COLO829 (cell line): Measurements from ENCODE around the gene BRSK2.
"Not testable (repeated sequence)": the region's sequence is repeated elsewhere in the genome, so short reads cannot be mapped to it uniquely, and the experiment has no call there.

ENCODE experiments used
- DNase-seq: peaks from one replicate; pipeline ENCODE4 v3.0.0; 2012; ENCODE audit warnings: low spot score

Gene BRSK2

DNA sequence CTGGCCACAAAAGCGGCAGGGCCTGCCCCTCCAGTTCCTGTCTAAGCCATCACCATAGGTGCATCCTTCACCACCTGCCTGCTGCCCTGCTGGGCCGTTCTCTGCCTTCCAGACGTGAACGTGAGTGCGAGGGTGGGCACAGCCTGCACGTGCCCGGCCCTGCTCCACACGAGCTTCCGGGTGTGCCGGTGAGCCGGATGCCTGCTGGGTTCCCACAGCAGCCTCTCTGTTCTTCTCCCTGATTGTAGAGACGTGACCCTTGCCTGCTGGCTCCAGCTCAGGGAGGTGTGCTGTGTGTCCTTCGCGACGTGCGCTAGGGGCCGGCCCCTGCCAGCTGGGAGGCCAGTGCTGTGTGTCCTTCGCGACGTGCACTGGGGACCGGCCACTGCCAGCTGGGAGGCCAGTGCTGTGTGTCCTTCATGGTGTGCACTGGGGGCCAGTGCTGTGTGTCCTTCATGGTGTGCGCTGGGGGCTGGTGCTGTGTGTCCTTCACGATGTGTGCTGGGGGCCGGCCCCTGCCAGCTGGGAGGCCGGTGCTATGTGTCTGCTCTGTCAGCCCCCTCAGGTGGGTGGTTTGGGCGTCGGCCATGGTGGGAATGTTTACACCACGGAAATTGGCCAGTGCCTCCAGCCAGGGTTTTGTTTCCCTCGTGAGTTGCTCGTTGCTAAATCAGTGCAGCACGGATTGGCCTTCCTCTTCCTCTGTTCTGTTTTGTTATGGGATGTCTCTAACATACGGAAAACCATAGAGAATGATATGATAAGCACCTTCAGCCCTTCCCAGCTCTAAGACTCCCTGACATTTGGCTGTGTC lies 35.4 kb upstream of the BRSK2 start:
- DNase-seq = no peak

DNA sequence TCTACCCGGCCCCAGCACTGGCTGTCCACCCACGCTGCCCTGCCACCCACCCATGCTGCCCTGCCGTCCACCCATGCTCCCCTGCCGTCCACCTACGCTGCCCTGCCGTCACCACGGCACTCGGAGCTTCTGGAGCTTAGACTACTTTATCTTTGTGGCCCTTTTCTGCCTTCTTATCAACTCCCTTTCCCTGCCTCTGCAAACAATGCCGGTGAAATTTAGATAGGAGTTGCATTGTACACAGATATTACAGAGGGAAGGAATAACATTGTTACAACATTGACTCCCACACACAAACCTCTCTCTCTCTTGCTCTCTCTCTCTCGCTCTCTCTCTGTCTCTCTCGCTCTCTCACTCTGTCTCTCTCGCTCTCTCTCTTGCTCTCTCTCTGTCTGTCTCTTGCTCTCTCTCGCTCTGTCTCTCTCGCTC lies 33.7 kb upstream of the BRSK2 start:
- DNase-seq = no peak

DNA sequence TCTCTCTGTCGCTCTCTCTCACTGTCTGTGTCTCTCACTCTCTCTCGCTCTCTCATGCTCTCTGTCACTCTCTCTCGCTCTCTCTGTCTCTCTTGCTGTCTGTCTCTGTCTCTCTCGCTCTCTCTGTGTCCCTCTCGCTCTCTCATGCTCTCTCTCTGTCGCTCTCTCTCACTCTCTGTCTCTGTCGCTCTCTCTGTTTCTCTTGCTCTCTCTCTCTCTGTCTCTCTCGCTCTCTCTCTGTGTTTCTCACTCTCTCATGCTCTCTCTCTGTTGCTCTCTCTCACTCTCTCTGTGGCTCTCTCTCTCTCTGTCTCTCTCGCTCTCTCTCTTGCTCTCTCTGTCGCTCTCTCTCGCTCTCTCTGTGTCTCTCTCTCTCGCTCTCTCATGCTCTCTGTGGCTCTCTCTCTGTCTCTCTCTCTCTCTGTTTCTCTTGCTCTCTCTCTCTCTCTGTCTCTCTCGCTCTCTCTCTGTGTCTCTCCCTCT lies 33.2 kb upstream of the BRSK2 start:
- no peak for DNase-seq

DNA sequence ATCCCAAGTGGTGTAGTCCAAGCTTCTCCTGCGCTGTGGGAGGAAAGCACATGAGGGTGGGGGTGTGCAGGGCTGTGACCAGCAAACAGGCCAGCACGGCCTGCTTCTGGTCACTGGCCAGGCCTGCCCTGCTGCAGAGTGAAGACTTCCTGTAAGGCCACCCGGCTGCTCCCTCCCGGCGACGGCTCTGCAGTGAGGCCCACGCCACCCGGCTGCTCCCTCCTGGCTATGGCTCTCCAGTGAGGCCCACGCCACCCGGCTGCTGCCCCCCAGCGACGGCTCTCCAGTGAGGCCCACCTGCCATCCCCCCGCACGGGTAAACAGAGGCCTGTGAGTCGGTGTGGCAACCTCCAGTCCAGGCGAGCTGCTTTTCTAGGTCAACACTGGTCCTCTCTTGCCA lies 31.4 kb upstream of the BRSK2 start:
- DNase-seq = no peak

DNA sequence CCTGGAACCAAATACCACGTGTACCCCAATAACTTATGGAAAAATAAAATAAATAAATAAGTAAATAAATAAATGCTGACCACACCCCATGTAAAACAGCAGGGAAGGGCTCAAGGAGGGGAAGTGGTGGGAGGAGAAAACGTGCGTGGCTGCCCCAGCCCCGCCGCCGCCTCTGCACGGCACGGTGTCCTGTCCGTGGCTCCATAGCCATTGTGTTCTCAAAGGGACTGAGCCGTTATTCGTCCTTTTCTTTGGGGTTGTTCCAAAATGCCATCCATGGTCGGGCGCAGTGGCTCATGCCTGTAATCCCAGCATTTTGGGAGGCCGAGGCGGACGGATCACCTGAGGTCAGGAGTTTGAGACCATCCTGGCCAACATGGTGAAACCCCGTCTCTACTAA lies 30.8 kb upstream of the BRSK2 start:
- DNase-seq = not testable (repeated sequence)

DNA sequence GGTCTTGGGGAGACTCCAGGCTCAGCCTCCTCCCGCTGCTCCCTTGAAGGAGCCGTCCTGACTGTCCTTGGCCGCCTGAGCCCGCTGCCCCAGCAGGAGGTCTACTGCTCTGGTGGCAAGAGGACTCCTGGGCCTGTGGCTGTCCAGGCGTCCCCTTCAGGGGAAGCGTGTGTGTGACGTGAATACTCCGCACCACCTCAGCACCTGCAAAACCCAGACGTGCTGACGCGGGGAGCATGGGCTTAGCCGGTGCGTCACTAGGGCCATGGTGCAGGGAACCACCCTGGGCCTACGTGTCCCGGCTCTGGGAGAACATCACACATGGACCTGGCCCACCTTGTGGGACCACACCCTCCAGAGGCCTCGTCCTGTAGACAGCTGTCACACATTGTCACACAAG lies 30.2 kb upstream of the BRSK2 start:
- DNase-seq = no peak

DNA sequence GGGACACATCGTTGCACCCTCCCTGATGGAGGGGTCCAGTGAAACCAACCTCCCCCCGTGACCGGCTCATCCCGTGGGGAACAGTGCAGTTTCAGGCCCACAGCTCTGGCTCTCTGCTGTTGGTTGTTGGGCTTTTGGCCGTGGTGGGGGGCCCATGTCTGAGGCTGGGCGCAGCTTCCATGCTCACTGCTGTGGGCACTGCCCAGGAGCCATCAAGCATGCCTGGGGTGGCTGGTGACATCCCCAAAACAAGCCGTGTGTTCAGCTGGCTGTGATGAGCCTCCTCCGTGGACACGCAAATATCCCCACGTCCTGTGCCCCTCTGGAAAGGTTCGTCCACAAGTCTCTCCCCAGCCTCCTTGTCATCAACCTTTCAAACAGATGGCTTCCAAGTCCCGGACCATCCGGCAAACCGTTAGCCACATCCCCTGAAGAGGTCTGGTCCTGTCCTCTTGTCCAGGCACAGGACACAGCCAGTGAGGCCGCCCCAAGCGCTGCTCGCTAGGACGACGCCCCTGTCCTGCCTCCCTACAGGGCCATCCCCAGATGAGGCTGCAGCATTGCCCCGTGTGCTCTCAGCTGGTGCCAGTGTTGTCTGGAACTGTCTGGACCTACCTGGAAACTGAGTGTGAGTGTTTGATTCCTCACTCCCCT lies 29.4 kb upstream of the BRSK2 start:
- DNase-seq = no peak

DNA sequence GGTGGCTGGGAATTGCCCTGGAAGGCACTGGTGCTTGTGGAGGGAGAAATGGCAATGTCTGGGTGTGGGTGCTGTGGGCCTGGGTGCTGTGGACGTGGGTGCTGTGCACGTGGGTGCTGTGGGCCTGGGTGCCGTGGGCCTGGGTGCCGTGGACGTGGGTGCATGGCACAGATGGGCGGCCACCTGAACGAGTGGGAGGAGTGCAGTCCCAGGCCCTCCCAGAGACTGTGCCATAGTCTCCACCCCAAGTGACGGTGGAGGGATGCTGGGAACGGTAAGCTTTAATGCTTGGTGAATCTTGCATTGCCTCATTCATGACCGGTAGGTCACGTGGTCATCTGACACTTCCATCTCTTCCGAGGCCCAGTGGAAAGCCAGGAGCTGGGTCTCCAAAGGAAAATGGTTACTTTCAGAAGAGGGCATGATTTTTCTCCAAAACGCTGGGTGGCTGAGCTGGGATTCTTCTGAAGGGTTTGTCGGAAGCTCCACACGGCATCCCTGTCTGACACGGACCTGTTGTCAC lies 28.8 kb upstream of the BRSK2 start:
- DNase-seq = no peak

DNA sequence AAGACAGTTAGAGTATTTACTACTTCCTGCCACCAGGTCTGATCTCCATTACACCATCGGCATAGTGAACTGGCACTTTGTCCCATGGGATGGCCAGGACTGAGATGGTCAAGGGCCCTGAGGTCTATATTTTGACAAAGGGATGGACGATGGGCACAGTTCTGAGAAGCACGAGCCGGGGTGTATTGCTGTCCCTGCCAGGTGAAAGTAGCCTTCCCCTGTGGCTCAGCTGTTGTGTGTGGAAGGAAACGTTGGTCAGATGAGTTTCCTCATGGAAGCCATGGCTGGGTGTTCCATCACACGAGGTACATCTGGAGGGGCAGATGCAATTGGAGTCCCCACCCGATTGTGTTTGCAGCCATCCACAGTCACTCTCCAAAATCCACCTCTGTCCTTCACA lies 27.9 kb upstream of the BRSK2 start:
- DNase-seq = no peak

DNA sequence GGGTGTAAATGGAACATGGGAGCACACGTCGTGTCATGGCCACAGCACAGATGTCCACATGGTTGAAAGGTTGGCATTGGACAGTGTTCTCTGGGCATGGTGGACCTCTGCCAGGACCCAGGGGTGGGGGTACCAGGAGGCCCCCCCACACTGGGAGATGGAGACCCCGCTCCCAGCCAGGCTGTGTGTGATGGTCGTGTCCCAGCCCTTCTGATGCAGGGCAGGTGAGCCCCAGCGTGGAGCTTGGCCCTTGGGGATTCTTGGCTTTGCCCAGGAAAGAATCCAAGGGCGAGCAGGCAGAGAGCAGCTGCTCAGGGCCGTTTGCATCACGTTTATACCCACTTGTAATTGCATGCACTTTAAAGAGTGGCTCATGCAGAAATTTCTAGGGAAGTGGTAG lies 22.0 kb upstream of the BRSK2 start:
- DNase-seq = no peak

DNA sequence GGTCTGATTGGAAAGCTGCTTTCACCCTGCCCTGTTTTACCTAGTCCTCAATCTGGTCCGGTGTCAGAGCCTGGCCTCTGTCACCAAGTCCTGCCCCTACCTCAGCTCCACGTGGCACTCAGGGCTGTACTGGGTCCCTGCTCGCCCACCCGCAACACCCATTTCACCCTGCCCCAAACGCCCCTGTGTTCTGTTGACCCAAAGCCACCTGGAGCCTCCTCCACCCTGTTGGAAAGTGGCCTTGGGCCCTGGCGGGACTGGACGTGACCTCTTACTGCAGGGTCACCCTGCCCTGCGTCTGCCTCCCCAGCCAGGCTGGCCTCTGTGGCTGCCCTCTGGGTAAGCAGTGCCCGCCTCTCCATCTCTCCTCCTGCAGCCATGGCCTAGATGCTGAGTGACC lies 21.5 kb upstream of the BRSK2 start:
- no peak for DNase-seq

DNA sequence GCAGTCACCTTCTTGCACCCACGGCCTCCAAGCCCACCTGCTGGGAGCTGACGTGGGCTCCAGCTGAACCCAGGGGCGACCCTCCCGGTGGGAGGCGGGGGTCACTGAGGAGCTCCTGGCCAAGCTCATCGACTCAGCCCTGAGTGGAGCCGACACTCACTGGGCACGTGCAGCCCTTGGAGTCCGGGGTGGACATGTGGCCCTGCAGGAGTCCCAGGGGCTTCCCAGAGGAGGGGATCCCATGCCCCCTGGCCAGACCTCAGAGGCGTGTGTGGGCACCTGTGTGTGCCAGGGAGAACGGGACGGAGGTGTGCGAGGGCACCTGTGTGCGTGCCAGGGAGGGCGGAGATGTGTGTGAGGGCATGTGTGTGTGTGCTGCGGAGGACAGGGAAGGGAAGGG lies 20.8 kb upstream of the BRSK2 start:
- DNase-seq = no peak

DNA sequence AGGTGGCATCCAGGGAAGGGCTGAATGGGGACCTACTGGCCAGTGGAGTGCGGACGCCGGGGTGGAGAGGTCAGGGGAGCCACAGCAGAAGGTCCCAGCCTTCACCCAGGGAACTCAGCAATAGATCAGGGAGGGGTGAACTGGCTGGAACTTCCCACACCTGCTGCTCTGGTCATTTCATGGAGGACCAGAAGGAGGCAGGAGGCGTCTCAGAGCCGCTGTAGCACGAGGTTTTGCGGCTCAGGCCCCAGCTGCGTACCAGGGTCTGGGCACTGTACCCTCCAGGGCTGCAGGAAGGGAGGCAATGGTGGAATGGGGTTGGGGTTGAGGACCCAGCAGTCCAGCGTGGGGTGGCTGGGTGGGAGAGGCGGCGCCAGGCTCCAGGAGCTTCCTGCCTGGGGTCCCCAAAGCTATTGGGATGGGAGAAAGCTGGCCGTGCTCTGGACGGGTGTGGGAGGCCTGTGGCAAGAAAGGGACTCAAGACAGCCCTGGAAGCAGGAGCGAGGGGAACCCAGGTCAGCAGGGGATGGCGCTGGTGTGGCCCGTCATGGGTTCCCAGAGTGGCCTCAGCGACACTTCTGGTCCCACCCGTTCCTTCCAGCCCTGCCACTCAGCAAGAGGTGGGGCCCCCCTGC lies 20.2 kb upstream of the BRSK2 start:
- no peak for DNase-seq

DNA sequence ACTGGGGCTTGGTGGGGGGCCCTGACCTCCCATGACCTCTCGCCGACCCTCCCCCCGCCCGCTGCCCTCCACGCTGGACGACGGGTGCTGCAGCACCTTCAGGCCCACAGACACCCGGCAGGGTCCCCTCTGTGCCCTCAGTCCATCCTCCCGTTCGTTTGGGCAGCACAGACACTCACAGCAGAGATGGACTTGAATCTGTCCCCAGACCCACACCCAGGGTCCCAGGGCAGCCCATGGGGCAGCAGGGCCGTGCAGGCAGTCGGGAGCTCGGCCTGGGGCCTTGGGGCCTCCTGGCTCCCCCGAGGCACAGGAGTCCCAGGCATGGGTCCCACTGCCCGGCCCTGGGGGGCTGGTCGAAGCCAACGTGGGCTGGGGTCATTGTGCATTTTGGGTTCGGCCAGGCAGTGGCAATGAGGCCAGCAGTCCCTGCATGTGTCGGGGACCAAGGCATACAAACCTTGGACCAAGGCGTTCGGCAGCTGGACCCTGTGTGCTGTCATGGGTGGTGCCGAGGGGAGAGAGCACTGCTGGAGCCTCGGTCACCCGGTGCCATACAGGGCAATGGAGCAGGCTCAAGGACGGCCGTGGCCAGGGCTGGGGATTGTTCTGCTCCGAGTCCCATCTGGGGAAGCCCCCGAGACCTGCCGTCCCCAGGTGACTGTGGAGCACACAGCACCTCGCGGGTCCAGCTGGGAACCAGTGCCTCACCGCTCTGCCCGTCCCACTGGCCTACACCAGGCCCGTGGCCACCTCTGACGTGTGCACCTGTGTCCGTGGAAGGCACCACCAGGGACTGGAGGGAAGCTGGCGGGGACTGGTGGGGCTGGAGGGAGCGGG lies 19.3 kb upstream of the BRSK2 start:
- no peak for DNase-seq

DNA sequence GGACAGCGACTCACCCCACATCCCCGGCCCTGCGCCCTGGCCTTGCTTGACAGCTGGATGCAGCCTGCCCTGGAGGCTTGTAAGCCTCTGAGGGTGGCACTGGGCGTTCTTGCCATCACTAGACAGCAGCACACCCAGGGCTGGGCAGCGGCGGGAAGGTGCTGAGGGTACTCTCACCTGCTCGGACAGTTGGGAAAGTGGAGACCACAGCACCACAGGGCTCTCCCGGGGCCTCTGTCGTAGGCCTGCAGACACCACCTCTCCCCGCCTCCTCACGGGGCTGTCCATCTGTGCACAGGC lies 18.8 kb upstream of the BRSK2 start:
- DNase-seq = no peak

DNA sequence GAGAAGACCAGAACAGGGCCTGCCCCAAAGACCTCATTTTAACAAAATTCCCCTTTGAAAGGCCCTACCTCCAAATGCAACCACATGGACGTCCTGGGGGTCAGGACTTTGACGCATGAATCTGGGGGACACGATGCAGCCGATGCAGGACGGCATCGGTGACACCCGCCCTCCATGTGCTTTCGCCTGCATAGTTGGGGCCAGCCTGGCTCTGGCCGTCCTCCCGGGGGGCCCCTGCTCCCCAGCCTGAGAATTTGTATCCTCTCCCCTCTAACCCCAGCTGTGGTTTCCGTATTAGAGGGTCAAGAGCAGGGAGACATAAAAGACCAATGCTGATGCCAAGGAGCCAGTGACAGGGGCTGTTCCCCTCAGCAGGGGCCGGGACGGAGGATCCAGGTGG lies 18.4 kb upstream of the BRSK2 start:
- no peak for DNase-seq

DNA sequence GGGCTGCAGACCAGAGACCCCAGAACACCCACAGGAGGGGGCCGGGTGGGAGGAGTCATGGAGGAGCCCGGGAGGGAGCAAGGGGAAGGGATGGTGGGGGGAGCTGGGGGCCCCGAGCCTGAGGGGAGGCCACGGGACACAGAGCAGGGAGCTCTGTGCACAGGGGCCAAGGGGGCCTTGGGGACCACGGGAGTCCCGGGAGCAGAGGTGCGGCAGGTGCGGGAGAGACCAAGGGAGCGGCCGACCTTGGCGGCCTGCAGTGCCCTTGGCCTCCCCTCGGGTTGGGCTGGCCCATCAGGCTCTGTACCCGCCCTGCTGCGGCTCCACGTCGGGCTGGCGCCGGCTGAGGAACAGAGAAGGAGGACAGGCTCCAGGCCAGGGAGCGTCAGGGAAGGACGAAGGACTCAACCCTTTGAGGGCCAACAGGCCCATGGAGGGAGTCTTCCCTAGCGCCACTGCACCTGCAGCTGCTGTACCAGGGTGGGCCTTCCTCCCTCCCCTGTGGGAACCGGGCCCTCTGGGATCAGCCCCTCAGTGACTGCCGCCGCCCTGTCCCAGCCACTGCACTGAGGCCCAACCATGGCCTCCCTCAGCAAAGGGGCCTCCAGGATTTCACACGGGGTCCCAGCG lies 17.8 kb upstream of the BRSK2 start:
- no peak for DNase-seq

DNA sequence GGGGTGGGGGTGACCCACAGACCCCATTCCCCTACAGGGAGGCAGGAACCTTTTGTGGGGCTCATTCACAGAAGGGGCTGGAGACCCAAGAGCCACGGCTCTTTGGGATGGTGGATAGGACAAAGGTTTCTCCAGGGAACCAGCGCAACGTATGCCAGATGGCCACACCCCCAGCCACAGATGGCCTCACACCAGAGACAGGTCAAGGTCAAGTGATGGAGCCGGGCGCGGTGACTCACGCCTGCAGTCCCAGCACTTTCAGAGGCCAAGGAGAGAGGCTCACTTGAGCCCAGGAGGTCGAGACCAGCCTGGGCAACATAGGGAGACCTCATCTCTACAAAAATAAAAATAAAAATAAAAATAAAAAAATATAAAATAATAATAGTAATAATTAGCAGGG lies 17.1 kb upstream of the BRSK2 start:
- no peak for DNase-seq

DNA sequence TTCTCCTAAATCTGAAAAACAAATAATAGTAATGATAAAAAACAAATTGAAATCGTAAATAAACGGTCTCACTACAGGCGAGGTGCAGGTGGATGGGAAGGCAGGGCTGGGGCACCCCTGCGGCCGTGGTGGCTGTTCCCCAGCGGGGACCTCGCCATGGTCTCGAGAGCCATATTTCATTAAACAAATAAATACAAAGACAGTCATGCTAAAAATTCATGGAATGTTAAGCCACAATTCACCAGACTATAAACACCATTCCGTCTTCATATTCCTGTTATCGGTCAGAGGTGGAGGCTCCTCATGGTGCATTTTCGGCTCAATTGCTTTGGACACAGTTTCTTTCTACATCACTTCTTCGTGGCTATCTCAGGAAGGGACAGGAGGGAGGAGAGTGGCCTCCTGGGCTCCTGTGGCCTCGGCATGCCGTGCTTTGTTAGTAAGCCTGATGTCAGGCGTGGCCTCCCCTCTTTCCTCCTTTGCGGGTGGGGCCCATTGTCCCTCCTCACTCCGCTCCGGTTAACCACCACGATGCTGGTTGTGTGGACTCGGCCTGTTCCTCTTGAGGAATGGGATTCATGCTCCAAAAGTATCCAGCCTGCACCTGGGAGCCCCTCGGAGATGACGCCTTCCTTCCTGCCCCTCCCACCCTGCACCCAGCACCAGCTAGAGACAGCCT lies 16.1 kb upstream of the BRSK2 start:
- DNase-seq = no peak

DNA sequence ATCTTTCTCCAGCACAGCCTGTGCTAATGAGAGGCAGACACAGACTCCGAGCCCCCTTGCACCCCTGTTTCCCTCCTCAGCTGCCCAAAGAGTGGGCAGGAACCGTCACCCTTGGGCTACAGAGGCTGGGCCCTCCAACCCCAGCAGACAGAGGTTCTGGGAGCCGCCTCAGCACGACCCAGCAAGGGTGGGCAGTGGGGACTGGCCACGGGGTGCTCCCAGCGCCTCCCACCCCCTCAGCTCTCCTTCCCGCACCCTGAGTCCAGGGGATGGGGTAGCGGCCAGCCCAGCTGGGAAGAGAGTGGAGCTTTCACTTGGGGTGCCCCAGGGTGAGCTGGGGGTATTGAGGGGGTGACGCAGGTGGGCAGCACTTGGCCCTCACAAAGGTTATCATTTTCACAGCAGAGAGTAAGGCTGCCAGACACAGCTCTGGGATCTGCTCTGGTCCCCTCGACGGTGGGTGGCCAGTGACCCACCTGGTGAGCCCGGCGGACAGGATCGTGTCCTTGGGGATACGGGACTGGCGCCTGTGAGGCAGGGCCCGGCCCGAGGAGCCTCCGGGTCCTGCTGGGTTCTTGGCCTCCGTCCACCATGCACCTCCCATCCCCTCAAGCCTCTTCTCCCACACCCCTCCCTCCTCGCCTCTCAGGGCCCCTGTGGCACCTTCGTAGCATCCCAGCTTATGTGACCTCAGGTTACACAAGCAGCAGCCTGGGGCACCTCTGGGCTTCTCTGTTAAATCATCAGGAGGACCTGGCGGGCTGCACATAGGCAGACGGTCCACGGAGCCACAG lies 14.4 kb upstream of the BRSK2 start:
- no peak for DNase-seq

DNA sequence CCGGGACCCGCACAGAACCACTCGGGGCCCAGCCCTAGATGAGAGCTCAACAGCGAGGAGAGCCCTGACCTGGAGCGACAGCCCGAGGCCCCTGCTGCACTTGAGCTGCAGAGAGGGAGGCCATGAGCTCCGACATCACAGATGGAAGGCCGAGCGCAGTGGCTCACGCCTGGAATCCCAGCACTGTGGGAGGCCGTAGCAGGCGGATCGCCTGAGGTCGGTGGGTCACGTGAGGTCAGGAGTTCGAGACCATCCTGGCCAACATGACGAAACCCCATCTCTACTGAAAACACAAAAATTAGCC lies 13.8 kb upstream of the BRSK2 start:
- DNase-seq = no peak
